Psoas muscle (tissue), 8 donors: ENCODE data around the gene ITIH2. TPM values are rescaled to one million over a fixed set of nuclear protein-coding genes. Genes with fewer than 3 reads are reported as not detected.
A peak's percentile ranks its signal among the peaks of the same experiment; 100 is the strongest.

ENCODE experiments used
- ATAC-seq, 4 donors: fragments of 200-7000 bp; cut with Tn5 transposase; one replicate each; pipeline ENCODE4 v1.9.1; 2020; ENCODE audit warnings: moderate library complexity in 3 of 4, mild to moderate bottlenecking in 2 of 4
- DNase-seq, 2 donors: peaks; one replicate each; pipeline ENCODE4 v3.0.0-alpha.2; 2020
- H3K27ac ChIP-seq: fragments of 200-600 bp; one replicate; pipeline ENCODE4 v1.8.0; 2022
- H3K27me3 ChIP-seq, 3 donors: fragments of 200-600 bp in 1 of 3; one replicate each; pipeline versions ENCODE4 v1.6.1 to v1.8.0; 2013 to 2022; ENCODE audit warnings: low read length in 2 of 3, mild to moderate bottlenecking in 2 of 3, moderate library complexity in 1 of 3; ENCODE audit not compliant: insufficient read depth in 3 of 3
- H3K36me3 ChIP-seq, 2 donors: fragments of 200-600 bp in 1 of 2; one replicate each; pipeline versions ENCODE4 v1.6.1 to v1.8.0; 2013 to 2022; ENCODE audit warnings: low read depth in 1 of 2, mild to moderate bottlenecking in 1 of 2, moderate library complexity in 1 of 2; ENCODE audit not compliant: insufficient read depth in 1 of 2
- H3K4me1 ChIP-seq: fragments of 200-600 bp; one replicate; pipeline ENCODE4 v1.8.0; 2022
- H3K4me3 ChIP-seq: fragments of 200-600 bp; one replicate; pipeline ENCODE4 v1.8.0; 2022; ENCODE audit warnings: mild to moderate bottlenecking
- H3K9me3 ChIP-seq: fragments of 200-600 bp; one replicate; pipeline ENCODE4 v1.8.0; 2022
- CTCF ChIP-seq: fragments of 200-600 bp; IDR thresholded peaks from one replicate; pipeline ENCODE4 v1.8.0; 2022; ENCODE audit warnings: antibody characterized with exemption
- WGBS, 3 donors: extraction: QIAGEN DNeasy Blood & Tissue Kit; methylation state at CpG; one replicate each; pipeline versions ENCODE4 v1.1.6 to v1.1.7; 2013; 5-methylcytosine and 5-hydroxymethylcytosine counted together
- intact Hi-C, 2 donors: fragments of 100-400 bp; cut with DNase I; formaldehyde crosslinking; loops; one replicate each; pipeline versions ENCODE4 v1.11.0 to v1.14.2; 2022
- polyA plus RNA-seq, 3 donors: library from polyadenylated mRNA; stranded (reverse); fragments of 200-250 nt; gene quantifications; one replicate each; pipeline ENCODE4 v1.2.3, GENCODE V29; 2013
- total RNA-seq, 4 donors: library from RNA; stranded (reverse); fragmentation: NEBNext Ultra II Directional in 2 of 4; extraction: Animal tissue kit (Norgen Biotek cat#: 25700) in 2 of 4; gene quantifications; one replicate each; pipeline versions ENCODE4 v1.2.1 to v1.2.4, GENCODE V29; 2021 to 2023
- donor health status: healthy with polysubstance abuse.
- donor health status: DM: no; HTN: no; CAD: no; lungs with moderate emphysema.
- donor health status: Bipolar disorder and iron deficiency.
- donor health status: healthy.
- donor health status: DM: yes; HTN: yes; CAD: no.
- donor health status: DM: no; HTN: no; CAD: no.
- donor health status: DM: no; HTN: no; CAD: no.
- donor health status: DM: yes; HTN: yes; CAD: no.

Gene ITIH2
- total and polyA plus RNA-seq, 7 donors, result 0.15 TPM; not detected in 6

DNA sequence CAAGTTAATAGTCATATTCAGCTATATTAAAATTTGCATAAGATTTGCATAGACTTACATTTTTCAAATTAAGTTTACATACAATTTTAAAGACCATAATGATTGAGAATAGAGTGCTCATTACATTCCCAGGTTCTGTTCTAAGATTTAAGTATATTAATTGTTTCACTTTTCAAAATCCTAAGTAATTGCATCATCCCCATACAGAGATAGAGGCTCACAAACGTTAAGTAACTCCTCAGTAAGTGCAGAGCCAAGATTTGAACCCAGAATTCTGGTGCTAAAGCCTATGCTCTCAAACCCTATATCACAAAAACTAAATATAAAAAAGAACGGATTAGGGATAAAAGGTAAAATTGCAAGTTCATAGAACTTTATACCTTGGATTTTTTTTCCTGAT is 38.4 kb upstream of the ITIH2 start:
- peaks cover 0 to 73% (median 15%) of the 10 kb centered on the region in 3 donors for H3K27me3 ChIP-seq
- peaks cover 15% of the 10 kb centered on the region for H3K4me1 ChIP-seq
- H3K36me3 ChIP-seq, result no peaks in the 10 kb centered on the region
- H3K9me3 ChIP-seq, result no peaks in the 10 kb centered on the region
- TF ChIP-seq CTCF, result no peak
- intact Hi-C loops, result no loop called here
- H3K4me3 ChIP-seq, result peak overlapping the region; percentile 68
- H3K27ac ChIP-seq, result no peak overlapping the region
- ATAC-seq (no peak), DNase-seq (no peak)
- WGBS, 3 donors, result 54 to 68% (median 59%) methylated on average over 2 of the region's 2 CpGs

DNA sequence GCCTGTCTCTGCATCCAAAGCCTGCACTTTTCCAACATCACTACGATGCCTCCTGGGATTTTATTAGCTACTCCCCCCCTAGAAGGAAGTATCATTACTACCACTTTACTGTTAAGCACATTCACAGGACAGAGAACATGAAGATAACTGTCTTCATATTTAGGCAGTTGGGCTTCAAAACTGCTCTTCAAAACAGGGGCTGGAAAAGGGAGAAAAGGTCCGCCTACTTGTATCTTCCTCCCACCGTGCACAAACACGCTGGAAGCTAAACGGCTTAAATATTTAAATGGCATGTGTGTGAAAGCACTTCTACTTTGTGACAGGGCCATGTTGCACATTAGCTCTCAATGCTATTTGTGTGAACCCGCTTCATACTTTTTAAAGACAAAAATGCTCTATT is 37.3 kb upstream of the ITIH2 start:
- H3K27me3 ChIP-seq, result peaks cover 0 to 73% (median 15%) of the 10 kb centered on the region in 3 donors
- WGBS, 3 donors, result 4 to 5% (median 5%) methylated on average over 6 of the region's 6 CpGs
- H3K27ac ChIP-seq, result no peak overlapping the region
- H3K4me3 ChIP-seq, result peak overlapping the region; percentile 68
- no peaks in the 10 kb centered on the region for H3K9me3 ChIP-seq
- intact Hi-C loops, result no loop called here
- TF ChIP-seq CTCF, result no peak
- H3K4me1 ChIP-seq, result peaks cover 15% of the 10 kb centered on the region
- DNase-seq (no peak), ATAC-seq (peak in 1 of 4 donors; percentile 15)
- H3K36me3 ChIP-seq, result no peaks in the 10 kb centered on the region

- no peak for TF ChIP-seq CTCF
- DNase-seq, result peak in 1 of 2 donors; percentile 21
- Histone ChIP-seq H3K4me1 (peaks cover 15% of the 10 kb centered on the region), H3K27ac (no peak within 1 kb of the TSS), H3K4me3 (peak within 1 kb of the TSS; percentile 68), H3K36me3 (no peaks in the 10 kb centered on the region), H3K27me3 (peaks cover 0 to 68% (median 15%) of the 10 kb centered on the region in 3 donors), H3K9me3 (no peaks in the 10 kb centered on the region)
- WGBS, 3 donors, result 1% methylated on average over 37 to 54 of the region's 54 CpGs
- intact Hi-C loops, result no loop called here
- ATAC-seq, result peak in 2 of 4 donors; percentile 48 to 55
Observed at GRCh38 chr10:7666253-7667023, 36.7 kb upstream of the ITIH2 start, which contains the start of gene ITIH5. ITIH5 (minus strand) TSS chr10:7666966; CDS start chr10:7666892, 74 bp downstream.

DNA sequence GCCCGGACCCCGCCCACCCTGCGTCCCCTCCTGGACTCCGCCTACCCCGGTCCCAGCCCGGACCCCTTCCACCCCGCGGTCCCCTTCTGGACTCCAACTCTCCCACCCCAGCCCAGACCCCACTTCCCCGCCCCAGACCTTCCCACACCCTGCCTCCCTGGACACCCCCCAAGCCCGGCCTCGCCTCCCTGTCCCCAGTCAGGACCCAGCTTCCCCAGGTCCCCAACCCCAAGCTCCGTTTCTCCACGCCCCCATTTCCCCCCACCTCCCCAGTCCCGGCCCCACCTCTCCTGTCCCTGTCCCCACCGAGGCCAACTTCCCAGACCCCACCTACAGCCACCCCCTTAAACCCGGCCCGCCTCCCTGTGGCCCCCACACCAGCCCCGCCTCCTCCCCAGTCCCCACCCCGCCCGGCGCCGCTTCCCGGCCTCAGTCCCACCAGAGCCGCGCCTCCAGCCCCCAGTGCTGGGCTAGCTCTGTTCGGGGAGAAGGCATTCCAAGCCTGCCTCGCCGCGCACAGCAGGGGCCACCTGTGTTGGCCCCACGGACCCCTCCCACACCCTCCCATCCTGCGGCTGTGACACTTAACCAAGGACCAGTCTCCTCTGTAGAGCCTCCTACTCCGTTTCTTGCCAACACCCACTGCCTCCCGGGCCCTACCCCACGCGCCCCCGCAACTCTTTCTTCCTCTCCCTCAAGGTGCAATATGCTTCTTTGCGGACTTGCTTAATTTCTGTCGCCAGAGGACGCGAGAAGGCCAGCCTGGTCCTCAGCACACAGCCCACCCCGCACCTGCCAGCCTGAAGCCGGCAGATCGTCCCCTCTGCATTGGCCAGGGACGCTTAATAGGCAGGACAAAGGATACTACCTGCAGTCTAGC is 35.6 kb upstream of the ITIH2 start:
- Histone ChIP-seq H3K4me1 (peaks cover 15% of the 10 kb centered on the region), H3K27ac (no peak overlapping the region), H3K36me3 (no peaks in the 10 kb centered on the region), H3K9me3 (no peaks in the 10 kb centered on the region), H3K27me3 (peaks cover 0 to 64% (median 15%) of the 10 kb centered on the region in 3 donors), H3K4me3 (peak overlapping the region; percentile 36)
- 4 to 5% (median 5%) methylated on average over 25 to 44 of the region's 44 CpGs for WGBS, 3 donors
- TF ChIP-seq CTCF, result no peak
- intact Hi-C loops, result no loop called here
- DNase-seq, result peak in 1 of 2 donors; percentile 18
- ATAC-seq, result peak in 2 of 4 donors; percentile 36 to 53
